ENCODE results near the gene COP1. TPM values are rescaled to one million over a fixed set of nuclear protein-coding genes. Genes with fewer than 3 reads are reported as not detected.
"Not testable (repeated sequence)": the region's sequence is repeated elsewhere in the genome, so short reads cannot be mapped to it uniquely, and the experiment has no call there.

COP1 gene
- total RNA-seq, 1 donor from 2014 or later = 22.8 TPM

DNA sequence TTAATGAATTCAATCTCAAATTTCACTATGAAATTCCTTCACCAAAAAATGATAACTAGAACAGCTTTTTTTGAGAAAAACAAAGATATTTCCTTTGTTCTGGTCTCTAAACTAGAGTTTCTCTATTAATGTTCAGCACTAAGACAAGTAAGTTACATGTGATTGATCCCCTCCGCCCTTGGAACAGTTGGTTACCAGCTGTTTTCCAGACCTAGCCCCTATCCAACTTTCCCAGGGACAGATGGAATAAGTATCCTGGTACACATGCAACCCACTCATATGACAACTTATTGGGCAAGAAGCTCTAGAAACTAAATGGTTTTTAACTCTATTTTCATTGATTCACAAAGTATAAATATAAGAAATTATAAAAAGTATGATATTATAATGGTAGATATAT, 140.4 kb downstream of the COP1 start:
- intact Hi-C loops (cut with DNase I) = no loop called here
- no peak for DNase-seq (ENCODE audit: low spot score)

DNA sequence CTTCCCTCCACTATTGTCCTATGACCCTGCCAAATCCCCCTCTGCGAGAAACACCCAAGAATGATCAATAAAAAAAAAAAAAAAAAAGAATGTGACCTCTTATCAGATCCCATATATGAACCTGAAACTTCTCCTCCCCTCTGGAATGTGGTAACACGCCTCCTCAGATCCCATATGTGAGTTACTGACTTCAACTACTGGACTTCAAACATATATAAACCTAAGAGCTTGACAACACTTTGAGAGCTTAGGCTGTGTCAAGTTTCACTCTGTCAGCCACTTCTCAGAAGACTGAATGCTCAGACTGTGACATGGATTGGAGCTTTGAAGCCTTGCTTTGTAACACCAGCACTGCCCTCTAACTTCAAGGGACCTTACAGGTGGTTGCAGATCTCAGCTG, 148.4 kb downstream of the COP1 start:
- intact Hi-C loops (cut with DNase I) = no loop called here
- no peak for DNase-seq (ENCODE audit: low spot score)

DNA sequence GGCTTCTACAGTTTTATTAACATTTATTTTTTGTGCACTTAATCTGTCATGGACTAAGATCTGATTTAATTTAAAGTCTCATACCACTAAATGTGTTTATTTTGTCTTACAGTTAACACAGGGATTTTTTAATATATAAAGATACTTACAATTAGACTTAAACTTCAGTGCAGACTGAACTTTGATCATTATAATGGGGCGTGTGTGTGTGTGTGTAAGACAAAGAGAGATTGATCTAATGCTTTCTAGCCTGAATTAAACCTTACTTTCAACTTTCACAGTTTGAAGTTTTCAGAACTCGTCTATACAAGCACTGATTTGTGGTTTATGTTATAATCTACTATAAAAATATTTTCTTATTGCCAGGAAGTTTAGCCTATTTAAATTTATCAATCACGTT, 150.8 kb downstream of the COP1 start:
- intact Hi-C loops (cut with DNase I) = no loop called here
- no peak for DNase-seq (ENCODE audit: low spot score)

DNA sequence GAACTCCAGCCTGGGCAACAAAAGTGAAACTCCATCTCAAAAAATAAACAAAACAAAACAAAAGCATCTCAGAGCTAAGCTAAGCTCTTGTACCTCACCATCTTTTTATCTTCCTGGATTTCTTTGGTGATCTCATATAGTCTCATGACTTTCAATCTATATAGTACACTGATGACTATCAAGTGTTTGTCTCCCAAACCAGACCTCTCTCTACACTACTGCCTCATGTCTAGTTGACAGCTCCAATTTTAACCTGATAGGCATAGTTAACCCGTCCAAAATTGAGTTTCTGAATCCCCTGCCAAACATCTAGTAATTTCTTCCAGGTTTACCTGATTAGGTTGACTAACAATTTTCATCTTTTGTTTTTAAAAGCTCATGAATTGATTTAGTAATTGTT, 151.7 kb downstream of the COP1 start:
- DNase-seq (ENCODE audit: low spot score) = no peak
- intact Hi-C loops (cut with DNase I) = no loop called here

DNA sequence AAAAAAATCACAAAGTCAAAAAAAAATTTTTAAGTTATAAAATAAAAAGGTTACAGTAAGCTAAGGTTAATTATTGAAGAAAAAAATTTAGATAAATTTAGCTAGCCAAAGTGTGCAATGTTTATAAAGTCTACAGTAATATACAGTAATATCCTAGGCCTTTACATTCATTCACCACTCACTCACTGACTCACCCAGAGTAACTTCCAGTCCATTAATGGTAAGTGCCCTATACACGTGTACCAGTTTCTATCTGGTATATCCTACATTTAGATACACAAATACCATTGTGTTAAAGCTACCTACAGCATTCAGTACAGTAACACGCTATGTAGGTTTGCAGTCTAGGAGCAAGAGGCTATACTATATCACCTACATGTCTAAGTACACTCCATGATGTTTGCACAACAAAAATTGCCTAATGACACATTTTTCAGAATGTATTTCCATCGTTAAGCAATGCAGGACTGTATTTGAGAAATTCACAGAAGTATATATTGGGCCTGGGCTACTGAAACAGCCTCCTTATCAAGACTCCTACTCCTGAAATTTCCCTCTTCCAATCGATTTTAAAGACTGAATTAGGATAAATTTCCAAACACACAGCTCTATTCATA, 155.1 kb downstream of the COP1 start:
- DNase-seq (ENCODE audit: low spot score) = no peak
- intact Hi-C loops (cut with DNase I) = no loop called here

DNA sequence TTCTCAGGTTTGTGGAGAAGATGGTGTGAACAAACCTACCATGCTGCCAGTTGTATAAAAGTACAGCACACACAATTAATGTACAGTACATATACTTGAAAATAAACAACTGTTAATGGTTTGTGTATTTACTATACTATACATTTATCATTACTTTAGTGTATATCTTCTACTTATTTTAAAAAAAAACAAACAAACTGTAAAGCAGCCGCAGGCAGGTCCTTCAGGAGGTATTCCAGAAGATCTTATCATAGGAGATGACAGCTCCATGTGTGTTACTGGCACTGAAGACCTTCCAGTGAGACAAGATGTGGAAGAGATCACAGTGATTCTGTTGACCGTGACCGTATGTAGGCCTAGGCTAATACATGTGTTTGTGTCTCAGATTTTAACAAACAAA, 155.7 kb downstream of the COP1 start:
- no peak for DNase-seq (ENCODE audit: low spot score)
- intact Hi-C loops (cut with DNase I) = no loop called here

DNA sequence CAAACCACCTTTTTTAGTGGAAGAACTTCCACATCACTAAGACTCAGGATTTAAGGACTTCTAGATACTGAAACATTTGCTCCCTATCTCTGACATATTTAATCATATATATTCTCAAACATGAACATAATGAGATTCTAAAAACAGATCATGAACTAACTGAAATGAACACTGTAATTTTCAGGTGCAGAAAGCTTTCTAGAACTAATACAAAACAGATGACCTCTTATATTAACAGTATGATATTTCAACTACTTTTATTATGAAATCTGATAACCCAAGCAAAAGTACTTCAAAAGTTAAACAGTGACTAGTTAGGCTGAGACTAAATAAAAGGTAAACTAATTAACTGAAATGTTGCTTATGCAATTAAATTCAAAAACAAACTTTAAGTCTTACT, 157.5 kb downstream of the COP1 start:
- DNase-seq (ENCODE audit: low spot score) = no peak
- intact Hi-C loops (cut with DNase I) = no loop called here

DNA sequence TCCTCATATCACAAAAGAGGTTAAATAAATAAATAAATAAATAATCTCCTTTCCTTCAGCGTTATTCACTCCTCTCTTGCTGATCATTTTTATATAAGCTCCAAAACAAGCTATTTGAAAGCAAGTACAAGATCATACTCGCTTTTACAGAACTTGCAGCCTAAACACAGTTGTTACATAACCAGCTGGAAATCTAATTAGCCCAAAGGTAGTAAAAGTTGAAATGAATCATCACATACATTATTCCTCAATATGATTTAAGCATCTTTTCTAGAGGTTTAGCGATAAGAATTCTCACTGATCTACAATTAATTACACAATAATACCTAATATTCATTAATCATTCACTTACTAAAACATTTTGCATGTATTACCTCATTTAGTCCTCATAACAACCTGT, 160.2 kb downstream of the COP1 start:
- intact Hi-C loops (cut with DNase I) = no loop called here
- DNase-seq (ENCODE audit: low spot score) = no peak

DNA sequence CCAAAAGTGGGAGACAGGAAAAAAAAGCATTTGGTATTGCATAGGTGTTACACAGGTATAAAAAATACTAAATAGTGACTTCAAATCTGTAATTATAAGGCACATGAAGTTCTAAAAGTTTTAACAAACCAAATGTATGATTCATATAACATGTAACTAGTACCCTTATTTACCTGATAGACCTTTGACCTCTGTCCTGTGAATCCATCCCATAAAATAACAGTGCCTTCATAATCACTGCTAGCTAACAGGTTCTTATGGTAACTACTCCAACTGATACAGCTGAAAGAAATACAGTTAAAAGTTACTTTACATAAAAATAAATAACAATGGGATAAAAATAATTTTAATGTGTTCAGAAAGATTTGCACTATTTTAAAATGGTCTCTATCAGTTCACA, 163.5 kb downstream of the COP1 start:
- DNase-seq (ENCODE audit: low spot score) = no peak
- intact Hi-C loops (cut with DNase I) = no loop called here

DNA sequence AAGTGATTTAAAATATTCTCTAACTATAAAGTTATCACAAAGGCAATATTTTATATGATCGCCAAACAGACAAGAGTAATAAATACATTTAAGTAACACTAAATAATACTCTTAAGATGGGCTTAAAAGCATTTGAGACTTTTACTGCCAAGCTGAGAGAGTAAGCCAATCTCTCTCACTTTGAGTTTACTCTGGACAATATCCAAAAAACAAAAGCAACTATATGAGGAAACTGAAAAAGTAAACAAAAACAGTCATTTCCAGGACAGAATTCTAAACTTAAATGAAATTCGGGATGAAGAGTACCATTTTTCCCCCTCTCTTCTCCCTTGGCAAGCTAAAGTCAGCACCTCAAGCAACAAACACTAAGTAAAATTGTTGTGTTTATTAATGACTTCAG, 173.2 kb downstream of the COP1 start:
- intact Hi-C loops (cut with DNase I) = no loop called here
- DNase-seq (ENCODE audit: low spot score) = no peak

DNA sequence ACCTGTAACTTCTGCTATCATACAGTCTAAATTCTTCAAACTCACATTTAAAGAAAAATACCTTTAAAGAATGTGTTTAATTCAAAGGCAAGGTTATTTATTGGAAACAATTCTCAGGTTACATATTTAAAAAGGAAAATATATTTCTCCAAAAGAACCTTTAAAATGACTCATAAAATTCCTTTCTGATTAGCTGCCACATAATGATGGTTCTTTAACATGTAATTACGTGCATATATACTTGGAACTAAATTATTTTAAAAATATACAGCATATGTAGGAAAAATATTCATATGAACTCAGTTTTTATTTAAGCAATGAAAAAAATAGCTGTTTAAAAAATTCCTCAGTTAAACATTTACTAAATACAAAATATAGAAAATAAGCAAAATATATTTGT, 173.6 kb downstream of the COP1 start:
- DNase-seq (ENCODE audit: low spot score) = no peak
- intact Hi-C loops (cut with DNase I) = no loop called here

DNA sequence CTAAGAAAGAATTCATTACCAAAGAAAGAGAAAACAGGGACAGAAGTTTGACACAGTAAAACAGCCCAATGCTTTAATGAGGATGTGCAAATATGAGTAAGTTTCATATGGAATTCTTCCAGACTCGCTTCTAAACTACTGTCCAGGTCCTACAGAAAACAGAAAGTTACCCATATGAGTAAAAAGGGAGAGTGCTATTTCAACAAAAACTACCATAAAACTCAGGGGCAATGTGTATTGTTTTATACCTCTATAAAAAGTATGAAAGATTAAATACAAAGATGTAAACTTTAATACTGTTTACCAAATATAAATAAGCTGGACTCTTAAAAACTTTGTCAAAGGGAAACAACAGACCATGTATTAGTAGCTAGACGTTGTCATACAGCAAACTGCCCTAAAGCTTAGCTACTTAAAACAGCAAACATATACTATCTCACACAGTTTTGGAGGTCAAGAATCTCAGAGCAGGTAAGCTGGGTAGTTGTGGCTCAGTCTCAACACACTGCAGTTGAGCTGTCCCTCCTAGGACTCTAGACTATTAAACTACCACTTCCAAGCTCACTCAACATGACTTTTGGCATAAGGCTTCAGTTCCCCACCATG, 174.9 kb downstream of the COP1 start:
- DNase-seq (ENCODE audit: low spot score) = no peak
- intact Hi-C loops (cut with DNase I) = no loop called here

DNA sequence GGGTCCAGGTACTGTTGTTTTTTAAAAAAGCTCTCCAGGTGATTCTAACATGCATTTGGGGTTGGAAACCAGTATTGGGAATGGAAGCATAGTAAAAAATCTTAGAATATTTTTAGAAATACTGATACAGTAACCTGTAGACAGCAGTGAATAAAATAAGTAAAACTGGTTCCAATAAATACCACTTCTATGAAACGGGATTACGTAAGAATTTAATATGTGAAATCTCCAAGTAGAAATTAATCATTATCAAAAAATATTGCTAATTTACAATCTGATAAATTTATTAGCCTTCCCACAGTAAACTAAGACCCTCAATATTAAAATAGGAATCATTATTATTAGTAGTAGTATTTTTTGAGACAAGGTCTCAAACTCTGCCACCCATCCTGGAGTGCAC, 177.5 kb downstream of the COP1 start:
- no peak for DNase-seq (ENCODE audit: low spot score)
- intact Hi-C loops (cut with DNase I) = no loop called here

DNA sequence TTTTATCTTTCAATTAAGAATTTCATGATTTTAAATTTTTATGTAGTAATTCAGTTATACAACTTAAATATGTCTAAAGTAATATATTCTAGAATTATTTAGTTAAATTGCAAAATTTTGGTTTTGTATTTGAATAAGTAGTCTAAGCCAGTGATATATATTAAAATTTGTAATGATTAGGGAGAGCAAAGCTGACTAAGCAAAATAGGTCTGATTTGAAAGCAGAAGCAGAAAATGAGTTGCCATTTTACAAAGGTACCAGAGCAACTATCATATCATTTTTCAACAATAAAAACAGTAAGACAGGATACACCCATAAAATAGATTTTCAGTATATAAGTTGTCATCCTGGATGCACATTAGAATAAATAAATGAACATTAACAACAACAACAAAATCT, 177.9 kb downstream of the COP1 start:
- intact Hi-C loops (cut with DNase I) = no loop called here
- DNase-seq (ENCODE audit: low spot score) = no peak

DNA sequence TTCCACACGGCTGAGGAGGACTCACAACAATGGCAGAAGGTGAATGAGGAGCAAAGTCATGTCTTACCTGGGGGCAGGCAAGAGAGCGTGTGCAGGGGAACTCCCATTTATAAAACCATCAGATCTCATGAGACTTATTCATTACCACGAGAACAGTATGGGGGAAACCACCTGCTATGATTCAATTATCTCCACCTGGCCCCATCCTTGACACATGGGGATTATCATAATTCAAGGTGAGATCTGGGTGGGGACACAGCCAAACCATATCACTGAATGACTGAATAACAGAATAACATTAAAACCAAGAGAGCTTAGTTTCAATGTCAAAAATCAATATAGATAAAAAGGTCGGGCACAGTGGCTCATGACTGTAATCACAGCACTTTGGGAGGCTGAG, 179.2 kb downstream of the COP1 start:
- intact Hi-C loops (cut with DNase I); DNase-seq (ENCODE audit: low spot score): not testable (repeated sequence)

DNA sequence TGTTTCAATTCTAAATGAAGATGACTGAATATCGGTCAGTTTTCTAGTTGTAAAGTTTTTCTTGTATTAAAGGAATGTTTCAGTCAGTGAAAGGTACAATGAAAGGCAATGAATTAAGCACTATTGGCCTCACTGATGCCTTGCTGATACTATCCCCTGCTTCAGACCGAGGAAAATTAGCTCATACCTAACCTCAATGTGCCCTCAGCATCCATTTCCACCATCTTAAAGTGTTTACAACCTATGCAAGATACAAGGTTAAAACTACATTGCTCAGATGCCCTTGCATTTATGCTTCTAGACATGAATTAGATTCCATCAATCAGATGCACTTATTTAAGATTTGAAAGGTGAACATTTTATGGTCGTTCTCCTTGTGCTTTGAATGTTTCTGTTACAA, 184.5 kb downstream of the COP1 start:
- intact Hi-C loops (cut with DNase I) = no loop called here
- no peak for DNase-seq (ENCODE audit: low spot score)

DNA sequence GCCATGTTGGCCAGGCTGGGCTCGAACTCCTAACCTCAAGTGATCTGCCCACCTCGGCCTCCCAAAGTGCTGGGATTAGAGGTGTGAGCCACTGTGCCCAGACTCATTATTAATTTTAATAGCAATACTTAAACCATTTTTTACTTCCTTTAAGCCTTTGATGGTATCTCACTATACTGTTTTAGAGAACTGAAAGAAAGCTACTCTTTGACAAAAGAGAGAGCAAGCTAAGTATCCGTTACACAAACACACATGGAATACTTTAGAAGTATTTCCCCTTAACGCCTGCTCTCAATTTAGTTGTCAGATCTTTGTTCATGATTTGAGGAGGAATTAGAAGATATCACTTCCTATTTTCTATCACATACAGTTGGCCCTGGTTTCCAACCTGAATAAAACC, 189.4 kb downstream of the COP1 start:
- intact Hi-C loops (cut with DNase I) = no loop called here
- DNase-seq (ENCODE audit: low spot score) = no peak

DNA sequence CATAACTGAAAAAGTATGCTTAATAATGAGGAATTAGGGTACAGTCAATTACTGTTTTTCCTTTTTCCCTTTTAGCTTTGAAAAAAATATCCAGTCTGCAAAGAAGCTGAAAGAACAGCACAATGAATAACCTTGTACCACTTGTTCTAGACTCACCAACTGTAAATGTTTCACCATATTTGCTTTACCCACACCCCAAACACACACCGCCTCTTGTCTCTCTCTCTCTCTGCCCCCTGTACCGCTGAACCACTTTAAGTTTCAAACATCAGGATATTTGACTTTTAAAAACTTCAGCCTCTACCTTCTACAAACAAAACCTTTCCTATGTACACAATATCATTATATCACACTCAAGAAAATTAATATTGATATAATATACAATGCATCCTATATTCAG, 197.1 kb downstream of the COP1 start:
- no peak for DNase-seq (ENCODE audit: low spot score)
- intact Hi-C loops (cut with DNase I) = no loop called here

DNA sequence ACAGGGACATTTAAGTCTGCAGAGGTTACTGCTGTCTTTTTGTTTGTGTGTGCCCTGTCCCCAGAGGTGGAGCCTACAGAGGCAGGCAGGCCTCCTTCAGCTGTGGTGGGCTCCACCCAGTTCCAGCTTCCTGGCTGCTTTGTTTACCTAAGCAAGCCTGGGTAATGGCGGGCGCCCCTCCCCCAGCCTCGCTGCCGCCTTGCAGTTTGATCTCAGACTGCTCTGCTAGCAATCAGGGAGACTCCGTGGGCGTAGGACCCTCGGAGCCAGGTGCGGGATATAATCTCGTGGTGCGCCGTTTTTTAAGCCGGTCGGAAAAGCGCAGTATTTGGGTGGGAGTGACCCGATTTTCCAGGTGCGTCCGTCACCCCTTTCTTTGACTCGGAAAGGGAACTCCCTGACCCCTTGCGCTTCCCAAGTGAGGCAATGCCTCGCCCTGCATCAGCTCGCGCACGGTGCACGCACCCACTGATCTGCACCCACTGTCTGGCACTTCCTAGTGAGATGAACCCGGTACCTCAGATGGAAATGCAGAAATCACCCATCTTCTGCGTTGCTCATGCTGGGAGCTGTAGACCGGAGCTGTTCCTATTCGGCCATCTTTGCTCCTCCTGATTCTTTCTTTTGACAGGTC, 199.2 kb downstream of the COP1 start:
- DNase-seq (ENCODE audit: low spot score); intact Hi-C loops (cut with DNase I): not testable (repeated sequence)

DNA sequence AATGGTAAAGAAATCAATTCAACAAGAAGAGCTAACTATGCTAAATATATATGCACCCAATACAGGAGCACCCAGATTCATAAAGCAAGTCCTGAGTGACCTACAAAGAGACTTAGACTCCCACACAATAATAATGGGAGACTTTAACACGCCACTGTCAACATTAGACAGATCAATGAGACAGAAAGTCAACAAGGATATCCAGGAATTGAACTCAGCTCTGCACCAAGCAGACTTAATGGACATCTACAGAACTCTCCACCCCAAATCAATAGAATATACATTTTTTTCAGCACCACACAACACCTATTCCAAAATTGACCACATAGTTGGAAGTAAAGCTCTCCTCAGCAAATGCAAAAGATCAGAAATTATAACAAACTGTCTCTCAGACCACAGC, 212.4 kb downstream of the COP1 start:
- intact Hi-C loops (cut with DNase I); DNase-seq (ENCODE audit: low spot score): not testable (repeated sequence)

DNA sequence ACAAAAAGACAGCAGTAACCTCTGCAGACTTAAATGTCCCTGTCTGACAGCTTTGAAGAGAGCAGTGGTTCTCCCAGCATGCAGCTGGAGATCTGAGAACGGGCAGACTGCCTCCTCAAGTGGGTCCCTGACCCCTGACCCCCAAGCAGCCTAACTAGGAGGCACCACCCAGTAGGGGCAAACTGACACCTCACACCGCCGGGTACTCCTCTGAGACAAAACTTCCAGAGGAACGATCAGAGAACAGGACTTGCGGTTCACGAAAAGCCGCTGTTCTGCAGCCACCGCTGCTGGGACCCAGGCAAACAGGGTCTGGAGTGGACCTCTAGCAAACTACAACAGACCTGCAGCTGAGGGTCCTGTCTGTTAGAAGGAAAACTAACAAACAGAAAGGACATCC, 214.3 kb downstream of the COP1 start:
- intact Hi-C loops (cut with DNase I); DNase-seq (ENCODE audit: low spot score): not testable (repeated sequence)

All from cardiac septum (tissue), 1 donor.